Sciatic nerve (tissue), 2 donors: Measurements from ENCODE around the gene KRT76. TPM values are rescaled to one million over a fixed set of nuclear protein-coding genes. Genes with fewer than 3 reads are reported as not detected.

Experiments used
- ATAC-seq: fragments of 200-7000 bp; cut with Tn5 transposase; one replicate; pipeline ENCODE4 v1.9.1; 2020; ENCODE audit warnings: mild to moderate bottlenecking, moderate library complexity
- DNase-seq: peaks from one replicate; pipeline ENCODE4 v3.0.0-alpha.2; 2020; ENCODE audit warnings: low spot score
- intact Hi-C: fragments of 100-400 bp; cut with DNase I; formaldehyde crosslinking; loops from one replicate; pipeline ENCODE4 v1.14.2; 2022
- total RNA-seq: library from RNA; stranded (reverse); fragmentation: NEBNext Ultra II Directional; extraction: Animal tissue kit (Norgen Biotek cat#: 25700); gene quantifications from one replicate; pipeline ENCODE4 v1.2.1, GENCODE V29; 2021
- donor health status: DM: no; HTN: no; CAD: no.
- donor health status: DM: no; HTN: no; CAD: no.

Gene KRT76
- total RNA-seq, 1 donor from 2014 or later, result not detected

DNA sequence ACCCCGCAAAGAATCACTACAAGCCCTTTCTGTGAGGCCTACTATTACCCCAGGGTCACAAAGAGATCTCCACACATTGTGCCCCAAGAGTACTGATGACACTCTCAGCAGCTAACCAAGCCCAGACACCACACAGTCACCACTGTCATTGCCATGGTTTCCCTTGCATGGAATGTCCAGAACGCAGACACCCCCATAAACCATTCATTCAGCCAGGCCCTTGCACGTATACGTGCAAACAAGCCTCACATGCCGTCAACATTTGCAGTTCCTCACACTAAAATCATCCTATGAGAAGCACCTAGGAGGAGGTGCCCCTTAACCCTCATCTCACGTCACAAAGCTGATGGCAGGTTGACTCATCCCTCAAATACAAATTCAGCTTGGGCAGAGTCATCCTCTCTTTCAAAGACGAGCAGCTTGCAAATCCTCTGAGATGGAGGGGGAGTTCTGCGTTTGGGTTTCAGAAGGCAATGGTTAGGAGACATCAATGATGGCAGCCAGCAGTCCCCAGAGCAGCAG, 56.7 kb downstream of the KRT76 start:
- ATAC-seq (no peak), DNase-seq (no peak)
- intact Hi-C loops, result no loop called here

Other genes starting within 250 kb of the KRT76 start
- not detected for gene KRT71, start 224.2 kb downstream of the KRT76 start, total RNA-seq
- gene KRT74, start 203.5 kb downstream of the KRT76 start, total RNA-seq, result not detected
- gene KRT72, start 175.9 kb downstream of the KRT76 start, total RNA-seq, result 0.18 TPM
- not detected for gene KRT73, start 158.8 kb downstream of the KRT76 start, total RNA-seq
- not detected for gene KRT2, start 125.1 kb downstream of the KRT76 start, total RNA-seq
- gene KRT1, start 96.9 kb downstream of the KRT76 start, total RNA-seq, result 1.3 TPM
- not detected for gene KRT77, start 73.8 kb downstream of the KRT76 start, total RNA-seq
- not detected for gene KRT3, start 18.8 kb upstream of the KRT76 start, total RNA-seq
- gene KRT4, start 36.8 kb upstream of the KRT76 start, total RNA-seq, result not detected
- gene KRT79, start 57.0 kb upstream of the KRT76 start, total RNA-seq, result not detected
- gene KRT78, start 71.6 kb upstream of the KRT76 start, total RNA-seq, result not detected
- gene KRT8, start 127.7 kb upstream of the KRT76 start, total RNA-seq, result 9.6 TPM
- 8.8 TPM for gene KRT18, start 171.8 kb upstream of the KRT76 start, total RNA-seq
- gene EIF4B, start 229.1 kb upstream of the KRT76 start, total RNA-seq, result 522 TPM